Measurements from ENCODE around the gene MAST4. TPM values are rescaled to one million over a fixed set of nuclear protein-coding genes. Genes with fewer than 3 reads are reported as not detected.

MAST4 gene
- total and polyA plus RNA-seq, 2 donors (not counting 1 experiment from before 2014, with no cell fraction given): 2.5 to 57.1 TPM

GRCh38 chr5:66582499-66583165, 13.6 kb upstream of the MAST4 start:
- no peak overlapping the region for H3K4me2 ChIP-seq (replicated peaks; ENCODE audit: low read depth, low read length, poor library complexity, severe bottlenecking)
- Mint-ChIP-seq H3K27me3 (peaks cover 12% of the 10 kb centered on the region), H3K4me3 (no peak overlapping the region), H3K4me1 (peaks cover 6% of the 10 kb centered on the region), H3K9me3 (ENCODE audit: insufficient read depth) (no peaks in the 10 kb centered on the region), H3K27ac (no peak overlapping the region)
- no peak overlapping the region for H2AFZ ChIP-seq (ENCODE audit: insufficient read depth, low read depth, low read length, poor library complexity, severe bottlenecking)
- no peaks in the 10 kb centered on the region for H3K4me1 ChIP-seq (ENCODE audit: control insufficient read depth in 2 of 2, insufficient read depth in 2 of 2, low read length in 2 of 2)
- ChIA-PET CTCF (no interaction called here), POLR2A (no interaction called here)
- peaks cover 0 to 11% (median 0%) of the 10 kb centered on the region in 4 experiments for H3K27me3 ChIP-seq (replicated peaks in 1 of 4; ENCODE audit: control extremely low read depth in 1 of 4, control insufficient read depth in 3 of 4, insufficient read depth in 4 of 4, low read length in 3 of 4)
- no peak overlapping the region for H3K27ac ChIP-seq (ENCODE audit: low read length in 2 of 2)
- H3K9ac ChIP-seq (ENCODE audit: low read length): no peak overlapping the region
- no peaks in the 10 kb centered on the region for H3K79me2 ChIP-seq (ENCODE audit: control insufficient read depth, insufficient read depth, low read length)
- no peaks in the 10 kb centered on the region for H3K36me3 ChIP-seq (replicated peaks in 1 of 2; ENCODE audit: control extremely low read depth in 1 of 2, control insufficient read depth in 1 of 2, extremely low read depth in 1 of 2, insufficient read depth in 2 of 2, low read length in 1 of 2)
- H4K20me1 ChIP-seq (ENCODE audit: control insufficient read depth, insufficient read depth, low read length, poor library complexity, severe bottlenecking): no peaks in the 10 kb centered on the region
- no peak for DNase-seq
- ATAC-seq (ENCODE audit: low read depth): no peak
- H3K4me3 ChIP-seq (ENCODE audit: control extremely low read depth in 1 of 5, extremely low read depth in 1 of 5, insufficient read depth in 1 of 5, low read depth in 2 of 5, low read length in 4 of 5): no peak overlapping the region
- intact Hi-C loops (cut with micrococcal nuclease): no loop called here
- TF ChIP-seq CTCF (IDR thresholded peaks at IDR 0.05): no peak
- no peak for TF ChIP-seq EZH2 (IDR thresholded peaks at IDR 0.05; ENCODE audit: borderline replicate concordance, insufficient read depth, low read depth, low read length, poor library complexity, severe bottlenecking)
- WGBS (ENCODE audit: insufficient coverage): 63% methylated on average over 5 of the region's 5 CpGs
- peaks cover 0 to 2% (median 0%) of the 10 kb centered on the region in 3 donors for H3K9me3 ChIP-seq (ENCODE audit: control extremely low read depth in 1 of 3, control insufficient read depth in 2 of 3, insufficient read depth in 1 of 3, low read length in 2 of 3)

GRCh38 chr5:66585291-66585690, 10.9 kb upstream of the MAST4 start:
- intact Hi-C loops (cut with micrococcal nuclease): no loop called here
- Histone ChIP-seq H2AFZ (ENCODE audit: insufficient read depth, low read depth, low read length, poor library complexity, severe bottlenecking) (no peak overlapping the region), H3K79me2 (ENCODE audit: control insufficient read depth, insufficient read depth, low read length) (no peaks in the 10 kb centered on the region), H3K4me1 (ENCODE audit: control insufficient read depth in 2 of 2, insufficient read depth in 2 of 2, low read length in 2 of 2) (no peaks in the 10 kb centered on the region), H3K9ac (ENCODE audit: low read length) (no peak overlapping the region), H4K20me1 (ENCODE audit: control insufficient read depth, insufficient read depth, low read length, poor library complexity, severe bottlenecking) (no peaks in the 10 kb centered on the region), H3K27ac (ENCODE audit: low read length in 2 of 2) (no peak overlapping the region), H3K27me3 (replicated peaks in 1 of 4; ENCODE audit: control extremely low read depth in 1 of 4, control insufficient read depth in 3 of 4, insufficient read depth in 4 of 4, low read length in 3 of 4) (no peaks in the 10 kb centered on the region), H3K36me3 (replicated peaks in 1 of 2; ENCODE audit: control extremely low read depth in 1 of 2, control insufficient read depth in 1 of 2, extremely low read depth in 1 of 2, insufficient read depth in 2 of 2, low read length in 1 of 2) (no peaks in the 10 kb centered on the region), H3K4me2 (replicated peaks; ENCODE audit: low read depth, low read length, poor library complexity, severe bottlenecking) (no peak overlapping the region), H3K4me3 (ENCODE audit: control extremely low read depth in 1 of 5, extremely low read depth in 1 of 5, insufficient read depth in 1 of 5, low read depth in 2 of 5, low read length in 4 of 5) (no peak overlapping the region), H3K9me3 (ENCODE audit: control extremely low read depth in 1 of 3, control insufficient read depth in 2 of 3, insufficient read depth in 1 of 3, low read length in 2 of 3) (no peaks in the 10 kb centered on the region)
- ChIA-PET CTCF (interaction anchor here (1.0 kb wide), 1 partner anchor 114 kb away, joined by 3 read pairs; no protein-coding TSS in a partner anchor), POLR2A (no interaction called here)
- Mint-ChIP-seq H3K27me3 (peaks cover 16% of the 10 kb centered on the region), H3K27ac (no peak overlapping the region), H3K9me3 (ENCODE audit: insufficient read depth) (no peaks in the 10 kb centered on the region), H3K4me1 (peaks cover 6% of the 10 kb centered on the region), H3K4me3 (no peak overlapping the region)
- ATAC-seq (ENCODE audit: low read depth): no peak
- no peak for TF ChIP-seq CTCF (IDR thresholded peaks at IDR 0.05)
- no peak for TF ChIP-seq EZH2 (IDR thresholded peaks at IDR 0.05; ENCODE audit: borderline replicate concordance, insufficient read depth, low read depth, low read length, poor library complexity, severe bottlenecking)
- no peak for DNase-seq

All from B cell (primary cell).